Measurements from ENCODE around the gene PSEN1. TPM values are rescaled to one million over a fixed set of nuclear protein-coding genes. Genes with fewer than 3 reads are reported as not detected.

PSEN1 gene
- total and polyA plus RNA-seq, 2 experiments from 2014 or later, result 46.3 to 49.5 TPM

DNA sequence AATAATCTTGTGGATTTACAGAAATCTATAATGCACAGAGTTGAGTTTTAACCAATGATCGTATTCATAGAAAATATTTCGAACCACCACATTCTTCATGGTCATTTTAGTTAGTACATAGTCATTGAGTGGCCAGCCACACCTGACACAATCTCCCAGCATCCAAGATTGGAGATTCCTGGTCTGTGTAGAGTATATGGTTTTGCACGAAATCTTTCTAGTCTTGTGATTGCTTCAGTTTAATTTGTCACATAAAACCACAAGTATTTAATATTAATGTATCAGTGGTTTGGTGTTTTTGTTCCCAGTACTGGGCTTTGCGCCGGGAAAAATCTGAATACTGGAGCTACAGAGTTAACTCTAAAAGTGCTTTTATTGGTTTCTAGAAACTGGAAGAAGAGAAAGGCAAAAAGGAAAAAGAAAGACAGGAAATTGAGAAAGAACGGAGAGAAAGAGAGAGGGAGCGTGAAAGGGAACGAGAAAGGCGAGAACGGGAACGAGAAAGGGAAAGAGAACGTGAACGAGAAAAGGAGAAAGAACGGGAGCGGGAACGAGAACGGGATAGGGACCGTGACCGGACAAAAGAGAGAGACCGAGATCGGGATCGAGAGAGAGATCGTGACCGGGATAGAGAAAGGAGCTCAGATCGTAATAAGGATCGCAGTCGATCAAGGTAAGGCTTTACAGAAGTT, 33.4 kb upstream of the PSEN1 start:
- no peak overlapping the region for H3K4me3 ChIP-seq
- in situ Hi-C loops (cut with MboI), result no loop called here
- DNase-seq, result no peak
- no peaks in the 10 kb centered on the region for H3K9me3 ChIP-seq (ENCODE audit: low read depth)
- no peaks in the 10 kb centered on the region for H4K20me1 ChIP-seq (ENCODE audit: insufficient read depth)
- H3F3A ChIP-seq (ENCODE audit: insufficient read depth), result peaks cover 19% of the 10 kb centered on the region; the same call in 1 of the 2 replicates
- H3K4me1 ChIP-seq (ENCODE audit: insufficient read depth), result no peaks in the 10 kb centered on the region
- no peaks in the 10 kb centered on the region for H3K9me2 ChIP-seq (ENCODE audit: insufficient read depth)
- no peak for TF ChIP-seq EZH2phosphoT487 (IDR thresholded peaks at IDR 0.05; ENCODE audit: insufficient read depth, low read depth)
- TF ChIP-seq EZH2 (IDR thresholded peaks at IDR 0.05; ENCODE audit: insufficient read depth, poor library complexity, severe bottlenecking), result no peak
- WGBS, 2 experiments (ENCODE audit: low coverage in 1 of 2, low lambda C conversion rate in 2 of 2, missing lambda C conversion rate in 2 of 2), result 98% methylated on average over 27 of the region's 27 CpGs
- no peak overlapping the region for H3K4me2 ChIP-seq (ENCODE audit: unreplicated experiment)
- H3K9ac ChIP-seq, result no peak overlapping the region
- H3K27ac ChIP-seq, result no peak overlapping the region
- peaks cover 73% of the 10 kb centered on the region for H3K79me2 ChIP-seq (ENCODE audit: insufficient read depth)
- no peak overlapping the region for H2AFZ ChIP-seq
- peaks cover 87% of the 10 kb centered on the region for H3K36me3 ChIP-seq (ENCODE audit: low read depth)
- no peaks in the 10 kb centered on the region for H3K27me3 ChIP-seq (replicated peaks; ENCODE audit: insufficient read depth)

DNA sequence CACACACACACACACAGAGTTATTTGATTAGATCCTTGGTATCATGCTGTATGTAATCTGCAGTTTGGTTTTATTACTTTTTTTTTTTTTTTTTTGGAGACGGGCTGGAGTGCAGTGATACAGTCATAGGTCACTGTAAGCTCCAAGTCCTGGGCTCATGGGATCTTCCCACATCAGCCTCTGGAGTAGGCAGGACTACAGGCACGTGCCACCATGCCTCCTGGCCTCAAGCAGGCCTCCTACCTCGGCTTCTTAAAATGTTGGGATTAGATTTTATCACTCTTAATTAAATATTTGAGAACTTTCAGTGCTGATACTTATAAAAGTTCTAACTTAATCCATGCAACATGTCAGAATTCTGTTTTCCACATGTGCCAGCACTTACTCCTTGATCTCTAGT, 31.3 kb upstream of the PSEN1 start:
- in situ Hi-C loops (cut with MboI), result no loop called here
- Histone ChIP-seq H3K27me3 (replicated peaks; ENCODE audit: insufficient read depth) (no peaks in the 10 kb centered on the region), H3K9me2 (ENCODE audit: insufficient read depth) (no peaks in the 10 kb centered on the region), H3F3A (ENCODE audit: insufficient read depth) (peaks cover 19% of the 10 kb centered on the region; the same call in 1 of the 2 replicates), H3K36me3 (ENCODE audit: low read depth) (peaks cover 82% of the 10 kb centered on the region), H3K79me2 (ENCODE audit: insufficient read depth) (peaks cover 69% of the 10 kb centered on the region), H4K20me1 (ENCODE audit: insufficient read depth) (no peaks in the 10 kb centered on the region), H3K4me3 (no peak overlapping the region), H2AFZ (no peak overlapping the region), H3K27ac (no peak overlapping the region), H3K4me1 (ENCODE audit: insufficient read depth) (no peaks in the 10 kb centered on the region), H3K4me2 (ENCODE audit: unreplicated experiment) (no peak overlapping the region), H3K9me3 (ENCODE audit: low read depth) (no peaks in the 10 kb centered on the region), H3K9ac (no peak overlapping the region)
- 64 to 83% methylated on average over 3 of the region's 3 CpGs for WGBS, 2 experiments (ENCODE audit: low coverage in 1 of 2, low lambda C conversion rate in 2 of 2, missing lambda C conversion rate in 2 of 2)
- peak; percentile 16 for DNase-seq
- no peak for TF ChIP-seq EZH2 (IDR thresholded peaks at IDR 0.05; ENCODE audit: insufficient read depth, poor library complexity, severe bottlenecking)
- no peak for TF ChIP-seq EZH2phosphoT487 (IDR thresholded peaks at IDR 0.05; ENCODE audit: insufficient read depth, low read depth)

DNA sequence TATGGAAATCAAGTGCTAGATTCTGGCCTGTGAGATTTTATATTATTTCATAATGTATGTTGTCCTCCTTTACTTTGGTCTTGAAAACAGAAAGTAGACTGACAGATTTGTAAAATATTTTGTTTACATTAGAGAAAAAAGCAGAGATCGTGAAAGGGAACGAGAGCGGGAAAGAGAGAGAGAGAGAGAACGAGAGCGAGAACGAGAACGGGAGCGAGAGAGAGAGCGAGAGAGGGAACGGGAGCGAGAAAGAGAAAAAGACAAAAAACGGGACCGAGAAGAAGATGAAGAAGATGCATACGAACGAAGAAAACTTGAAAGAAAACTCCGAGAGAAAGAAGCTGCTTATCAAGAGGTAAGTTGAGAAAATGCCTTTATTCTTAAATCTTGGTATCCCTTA, 30.6 kb upstream of the PSEN1 start:
- Histone ChIP-seq H3K27ac (no peak overlapping the region), H3K79me2 (ENCODE audit: insufficient read depth) (peaks cover 62% of the 10 kb centered on the region), H3K27me3 (replicated peaks; ENCODE audit: insufficient read depth) (no peaks in the 10 kb centered on the region), H3K4me2 (ENCODE audit: unreplicated experiment) (no peak overlapping the region), H3K9ac (no peak overlapping the region), H3K36me3 (ENCODE audit: low read depth) (peaks cover 79% of the 10 kb centered on the region), H3K9me3 (ENCODE audit: low read depth) (no peaks in the 10 kb centered on the region), H3F3A (ENCODE audit: insufficient read depth) (peaks cover 12% of the 10 kb centered on the region; the same call in 1 of the 2 replicates), H3K4me3 (no peak overlapping the region), H3K9me2 (ENCODE audit: insufficient read depth) (no peaks in the 10 kb centered on the region), H4K20me1 (ENCODE audit: insufficient read depth) (no peaks in the 10 kb centered on the region), H3K4me1 (ENCODE audit: insufficient read depth) (no peaks in the 10 kb centered on the region), H2AFZ (no peak overlapping the region)
- TF ChIP-seq EZH2 (IDR thresholded peaks at IDR 0.05; ENCODE audit: insufficient read depth, poor library complexity, severe bottlenecking) (no peak), EZH2phosphoT487 (IDR thresholded peaks at IDR 0.05; ENCODE audit: insufficient read depth, low read depth) (no peak)
- WGBS, 2 experiments (ENCODE audit: low coverage in 1 of 2, low lambda C conversion rate in 2 of 2, missing lambda C conversion rate in 2 of 2), result 92 to 96% methylated on average over 16 of the region's 16 CpGs
- no peak for DNase-seq
- in situ Hi-C loops (cut with MboI), result no loop called here

DNA sequence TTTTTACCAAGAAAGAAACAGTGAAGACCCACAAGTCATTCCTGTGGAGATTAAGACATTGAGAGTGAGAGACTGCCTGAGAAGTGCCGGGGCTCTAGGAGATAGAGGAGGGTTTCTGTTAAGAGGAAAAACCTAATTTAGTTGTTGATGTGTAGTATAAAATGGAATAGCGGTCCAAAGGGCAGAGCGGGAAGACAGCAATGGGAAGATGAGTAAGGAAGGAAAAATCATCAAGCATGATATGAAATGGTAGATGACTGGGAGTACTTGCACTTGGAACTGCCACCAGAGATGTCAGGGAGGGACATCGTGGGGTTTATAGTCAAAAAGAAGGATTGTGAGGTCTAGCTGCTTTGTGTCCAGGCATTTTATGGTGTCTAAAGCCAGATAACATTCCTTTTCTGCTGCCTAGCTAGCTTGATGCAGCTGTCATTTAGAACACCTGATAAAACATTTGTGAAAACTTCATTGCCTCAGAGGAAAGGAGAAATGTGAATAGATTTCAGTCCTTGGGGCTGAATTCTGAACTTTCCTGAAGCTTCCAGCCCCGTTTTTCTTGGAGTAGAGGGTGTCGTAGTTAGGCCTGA, 20.1 kb upstream of the PSEN1 start:
- Histone ChIP-seq H4K20me1 (ENCODE audit: insufficient read depth) (no peaks in the 10 kb centered on the region; the same call in 1 of the 2 replicates), H3F3A (ENCODE audit: insufficient read depth) (peaks cover 14% of the 10 kb centered on the region), H3K4me3 (no peak overlapping the region), H3K9ac (no peak overlapping the region), H3K9me3 (ENCODE audit: low read depth) (no peaks in the 10 kb centered on the region), H3K79me2 (ENCODE audit: insufficient read depth) (peaks cover 71% of the 10 kb centered on the region), H3K36me3 (ENCODE audit: low read depth) (peaks cover 63% of the 10 kb centered on the region), H3K4me2 (ENCODE audit: unreplicated experiment) (no peak overlapping the region), H3K27me3 (replicated peaks; ENCODE audit: insufficient read depth) (no peaks in the 10 kb centered on the region), H3K4me1 (ENCODE audit: insufficient read depth) (no peaks in the 10 kb centered on the region), H3K9me2 (ENCODE audit: insufficient read depth) (no peaks in the 10 kb centered on the region), H3K27ac (no peak overlapping the region), H2AFZ (no peak overlapping the region)
- no peak for TF ChIP-seq EZH2 (IDR thresholded peaks at IDR 0.05; ENCODE audit: insufficient read depth, poor library complexity, severe bottlenecking)
- no peak for TF ChIP-seq EZH2phosphoT487 (IDR thresholded peaks at IDR 0.05; ENCODE audit: insufficient read depth, low read depth)
- in situ Hi-C loops (cut with MboI), result no loop called here
- no peak for DNase-seq
- WGBS, 2 experiments (ENCODE audit: low coverage in 1 of 2, low lambda C conversion rate in 2 of 2, missing lambda C conversion rate in 2 of 2), result 93 to 96% methylated on average over 6 of the region's 6 CpGs

Measured in GM23248 (cell line).